ENCODE measurements around the gene HSF5. TPM values are rescaled to one million over a fixed set of nuclear protein-coding genes. Genes with fewer than 3 reads are reported as not detected.

HSF5 gene
- total and polyA plus RNA-seq, 2 of the 4 experiments (the other 2 are of a cell fraction): not detected

- no peak overlapping the region for H3K4ac ChIP-seq (ENCODE audit: low read depth, low read length)
- H4K91ac ChIP-seq (ENCODE audit: insufficient read depth, low read depth, low read length): no peak overlapping the region
- H2AK5ac ChIP-seq (ENCODE audit: low read depth, low read length): no peak overlapping the region
- H4K8ac ChIP-seq (ENCODE audit: low read depth in 2 of 2, low read length in 2 of 2): no peak overlapping the region
- H3K14ac ChIP-seq (replicated peaks; ENCODE audit: low read depth, low read length): no peak overlapping the region
- H3K36me3 ChIP-seq (ENCODE audit: control insufficient read depth, insufficient read depth, low read length): no peaks in the 10 kb centered on the region
- ATAC-seq (ENCODE audit: low read depth): no peak
- ChIA-PET CTCF (no interaction called here), POLR2A (ENCODE audit: unreplicated experiment) (no interaction called here)
- intact Hi-C loops (cut with micrococcal nuclease) (no loop called here), in situ Hi-C loops (cut with MboI; ENCODE audit: low sequenced_read_pairs) (no loop called here), dilution Hi-C loops (cut with HindIII; ENCODE audit: low sequenced_read_pairs, unreplicated experiment) (no loop called here)
- no peaks in the 10 kb centered on the region for H3K79me1 ChIP-seq (ENCODE audit: low read depth in 1 of 2, low read length in 2 of 2)
- H3K9me3 ChIP-seq (ENCODE audit: control insufficient read depth, insufficient read depth, low read length): no peaks in the 10 kb centered on the region
- no peak overlapping the region for H3K56ac ChIP-seq (ENCODE audit: extremely low read depth, insufficient read depth, low read length)
- H3K4me3 ChIP-seq (ENCODE audit: insufficient read depth, low read depth, low read length): no peak overlapping the region
- no peak overlapping the region for H3K18ac ChIP-seq (ENCODE audit: low read depth, low read length)
- no peaks in the 10 kb centered on the region for H4K20me1 ChIP-seq (ENCODE audit: insufficient read depth, low read length)
- BruUV-seq (replicated peaks): no TSS peak
- H2BK5ac ChIP-seq (ENCODE audit: low read depth, low read length, poor library complexity, severe bottlenecking): no peak overlapping the region
- DNase-seq: no peak
- no peaks in the 10 kb centered on the region for H3K9me1 ChIP-seq (ENCODE audit: insufficient read depth, low read length)
- no peak overlapping the region for H3K9ac ChIP-seq (ENCODE audit: low read depth, low read length)
- no peaks in the 10 kb centered on the region for H3K4me1 ChIP-seq (ENCODE audit: control insufficient read depth, insufficient read depth, low read length)
- no peak overlapping the region for H4K5ac ChIP-seq (ENCODE audit: low read depth, low read length)
- no peak overlapping the region for H3K27ac ChIP-seq (ENCODE audit: insufficient read depth, low read length)
- no peak overlapping the region for H2AK9ac ChIP-seq (replicated peaks; ENCODE audit: low read depth, low read length, poor library complexity)
- H3K23ac ChIP-seq (ENCODE audit: low read depth, low read length): no peak overlapping the region
- TF ChIP-seq MAZ (IDR thresholded peaks at IDR 0.05; ENCODE audit: borderline replicate concordance, low read depth, low read length) (no peak), RAD21 (IDR thresholded peaks at IDR 0.05; ENCODE audit: low read length) (no peak), FOS (IDR thresholded peaks at IDR 0.05; ENCODE audit: low read depth, low read length) (no peak), POLR2A (IDR thresholded peaks at IDR 0.05; ENCODE audit: low read depth, low read length) (no peak), SMC3 (IDR thresholded peaks at IDR 0.05; ENCODE audit: low read depth, low read length) (no peak), MAFK (IDR thresholded peaks at IDR 0.05; ENCODE audit: low read depth, low read length) (no peak), CEBPB (IDR thresholded peaks at IDR 0.05; ENCODE audit: low read depth, low read length) (no peak), RFX5 (IDR thresholded peaks at IDR 0.05; ENCODE audit: low read depth, low read length) (no peak), RCOR1 (IDR thresholded peaks at IDR 0.05; ENCODE audit: insufficient replicate concordance, low read length) (no peak), MXI1 (IDR thresholded peaks at IDR 0.05; ENCODE audit: borderline replicate concordance, low read depth, low read length) (no peak), NFE2L2 (IDR thresholded peaks at IDR 0.05; ENCODE audit: low read depth, low read length) (no peak), BHLHE40 (IDR thresholded peaks at IDR 0.05; ENCODE audit: low read depth, low read length) (no peak), CHD1 (IDR thresholded peaks at IDR 0.05; ENCODE audit: low read depth, low read length) (no peak)
- TF ChIP-seq, protein P1, sequence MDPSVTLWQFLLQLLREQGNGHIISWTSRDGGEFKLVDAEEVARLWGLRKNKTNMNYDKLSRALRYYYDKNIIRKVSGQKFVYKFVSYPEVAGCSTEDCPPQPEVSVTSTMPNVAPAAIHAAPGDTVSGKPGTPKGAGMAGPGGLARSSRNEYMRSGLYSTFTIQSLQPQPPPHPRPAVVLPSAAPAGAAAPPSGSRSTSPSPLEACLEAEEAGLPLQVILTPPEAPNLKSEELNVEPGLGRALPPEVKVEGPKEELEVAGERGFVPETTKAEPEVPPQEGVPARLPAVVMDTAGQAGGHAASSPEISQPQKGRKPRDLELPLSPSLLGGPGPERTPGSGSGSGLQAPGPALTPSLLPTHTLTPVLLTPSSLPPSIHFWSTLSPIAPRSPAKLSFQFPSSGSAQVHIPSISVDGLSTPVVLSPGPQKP (IDR thresholded peaks at IDR 0.05; ENCODE audit: borderline replicate concordance, low read depth, low read length): no peak
- TF ChIP-seq, protein P2, sequence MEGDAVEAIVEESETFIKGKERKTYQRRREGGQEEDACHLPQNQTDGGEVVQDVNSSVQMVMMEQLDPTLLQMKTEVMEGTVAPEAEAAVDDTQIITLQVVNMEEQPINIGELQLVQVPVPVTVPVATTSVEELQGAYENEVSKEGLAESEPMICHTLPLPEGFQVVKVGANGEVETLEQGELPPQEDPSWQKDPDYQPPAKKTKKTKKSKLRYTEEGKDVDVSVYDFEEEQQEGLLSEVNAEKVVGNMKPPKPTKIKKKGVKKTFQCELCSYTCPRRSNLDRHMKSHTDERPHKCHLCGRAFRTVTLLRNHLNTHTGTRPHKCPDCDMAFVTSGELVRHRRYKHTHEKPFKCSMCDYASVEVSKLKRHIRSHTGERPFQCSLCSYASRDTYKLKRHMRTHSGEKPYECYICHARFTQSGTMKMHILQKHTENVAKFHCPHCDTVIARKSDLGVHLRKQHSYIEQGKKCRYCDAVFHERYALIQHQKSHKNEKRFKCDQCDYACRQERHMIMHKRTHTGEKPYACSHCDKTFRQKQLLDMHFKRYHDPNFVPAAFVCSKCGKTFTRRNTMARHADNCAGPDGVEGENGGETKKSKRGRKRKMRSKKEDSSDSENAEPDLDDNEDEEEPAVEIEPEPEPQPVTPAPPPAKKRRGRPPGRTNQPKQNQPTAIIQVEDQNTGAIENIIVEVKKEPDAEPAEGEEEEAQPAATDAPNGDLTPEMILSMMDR (conservative IDR thresholded peaks at IDR 0.05; ENCODE audit: low read depth, low read length): no peak
- TF ChIP-seq, protein P3, sequence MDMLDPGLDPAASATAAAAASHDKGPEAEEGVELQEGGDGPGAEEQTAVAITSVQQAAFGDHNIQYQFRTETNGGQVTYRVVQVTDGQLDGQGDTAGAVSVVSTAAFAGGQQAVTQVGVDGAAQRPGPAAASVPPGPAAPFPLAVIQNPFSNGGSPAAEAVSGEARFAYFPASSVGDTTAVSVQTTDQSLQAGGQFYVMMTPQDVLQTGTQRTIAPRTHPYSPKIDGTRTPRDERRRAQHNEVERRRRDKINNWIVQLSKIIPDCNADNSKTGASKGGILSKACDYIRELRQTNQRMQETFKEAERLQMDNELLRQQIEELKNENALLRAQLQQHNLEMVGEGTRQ (IDR thresholded peaks at IDR 0.05; ENCODE audit: low read depth, low read length): no peak
- no peak overlapping the region for H2BK15ac ChIP-seq (ENCODE audit: low read depth, low read length)
- no peak overlapping the region for H2BK20ac ChIP-seq (ENCODE audit: low read depth, low read length)
- no peak overlapping the region for H2AFZ ChIP-seq (replicated peaks; ENCODE audit: low read length, poor library complexity)
- H2BK120ac ChIP-seq (ENCODE audit: low read depth, low read length): no peak overlapping the region
- no peaks in the 10 kb centered on the region; the same call in 1 of the 2 replicates for H3K27me3 ChIP-seq (ENCODE audit: control insufficient read depth, insufficient read depth, low read length)
- no peak overlapping the region for H3K4me2 ChIP-seq (ENCODE audit: low read depth, low read length)
Observed at GRCh38 chr17:58455491-58455890, 32.7 kb downstream of the HSF5 start.

Data from IMR-90 (cell line).